Activated CD4-positive, alpha-beta T cell treated with anti-CD3 and anti-CD28 coated beads, Interleukin-2, amount 10 ng/mL, durations not matched to agents 7 days and 5 days (primary cell): Measurements from ENCODE around the gene TCTN3. TPM values are rescaled to one million over a fixed set of nuclear protein-coding genes. Genes with fewer than 3 reads are reported as not detected.
"Not testable (repeated sequence)": the region's sequence is repeated elsewhere in the genome, so short reads cannot be mapped to it uniquely, and the experiment has no call there.

Experiments
- CTCF ChIA-PET: fragments of 350-600 bp; sonication (Branson Sonifier 250); formaldehyde crosslinking; loops from one replicate; lab custom pipeline; 2021; ENCODE audit warnings: antibody characterized with exemption; lab: Charles Lee
- POLR2A ChIA-PET: fragments of 350-600 bp; sonication (Branson Sonifier 250); formaldehyde crosslinking; loops from one replicate; lab custom pipeline; 2021; ENCODE audit warnings: antibody characterized with exemption; lab: Charles Lee
- DNase-seq: peaks from one replicate; pipeline ENCODE4 v3.0.0-alpha.2; 2020
- H3K27ac Mint-ChIP-seq: one replicate; pipeline ENCODE4 v1.8.0; 2021; ENCODE audit warnings: mild to moderate bottlenecking, moderate library complexity, mixed read lengths
- H3K27me3 Mint-ChIP-seq: one replicate; pipeline ENCODE4 v1.8.0; 2021; ENCODE audit warnings: mixed read lengths
- H3K36me3 Mint-ChIP-seq: one replicate; pipeline ENCODE4 v1.8.0; 2021; ENCODE audit warnings: low read depth, mixed read lengths
- H3K4me1 Mint-ChIP-seq: one replicate; pipeline ENCODE4 v1.8.0; 2021; ENCODE audit warnings: mixed read lengths
- H3K4me3 Mint-ChIP-seq: one replicate; pipeline ENCODE4 v1.8.0; 2021; ENCODE audit warnings: mild to moderate bottlenecking, moderate library complexity, mixed read lengths
- H3K9me3 Mint-ChIP-seq: one replicate; pipeline ENCODE4 v1.8.0; 2021; ENCODE audit warnings: mixed read lengths
- total RNA-seq, 2 experiments: library from RNA; stranded (reverse); gene quantifications; one replicate each; pipeline ENCODE4 v1.2.3, GENCODE V29; 2021

TCTN3 gene
- total RNA-seq, 2 experiments from 2014 or later = 14.3 to 15.6 TPM

GRCh38 chr10:95648138-95648537 is 45.6 kb downstream of the TCTN3 start:
- peaks cover 15% of the 10 kb centered on the region for H3K9me3 Mint-ChIP-seq
- no peak overlapping the region for H3K27ac Mint-ChIP-seq
- H3K27me3 Mint-ChIP-seq = no peaks in the 10 kb centered on the region
- H3K36me3 Mint-ChIP-seq = peaks cover 54% of the 10 kb centered on the region
- no peak overlapping the region for H3K4me3 Mint-ChIP-seq
- CTCF ChIA-PET = interaction anchor here (1.0 to 1.4 kb wide), 2 partner anchors 17 to 46 kb away, joined by 3 to 6 read pairs; partner anchors contain the start of gene TCTN3
- POLR2A ChIA-PET = interaction anchor here (0.6 kb wide), 1 partner anchor 8 kb away, joined by 7 read pairs; no protein-coding TSS in a partner anchor
- no peak for DNase-seq
- peaks cover 10% of the 10 kb centered on the region for H3K4me1 Mint-ChIP-seq

DNA sequence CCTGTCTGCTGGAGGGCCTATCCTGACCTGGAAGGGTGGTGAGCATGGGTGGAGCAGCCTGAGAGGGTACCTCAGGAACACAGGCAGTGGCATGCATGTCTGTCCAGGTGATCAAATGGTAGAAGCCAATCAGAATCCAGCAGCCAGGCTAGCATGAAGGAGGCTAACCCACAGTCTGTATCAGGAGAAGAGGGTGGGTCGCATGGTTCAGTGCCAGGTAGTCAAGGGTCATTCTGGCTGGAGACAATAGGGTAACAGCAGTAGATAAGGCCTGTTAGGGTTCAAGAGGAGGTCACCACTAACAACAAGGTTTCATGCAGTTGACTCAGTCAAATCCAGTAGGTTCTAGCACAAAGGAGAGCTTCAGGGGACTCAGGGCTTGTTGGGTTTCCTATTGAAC is 47.6 kb downstream of the TCTN3 start:
- Mint-ChIP-seq H3K36me3 (peaks cover 35% of the 10 kb centered on the region), H3K9me3 (peaks cover 4% of the 10 kb centered on the region), H3K4me3 (no peak overlapping the region), H3K4me1 (peaks cover 9% of the 10 kb centered on the region), H3K27me3 (no peaks in the 10 kb centered on the region), H3K27ac (no peak overlapping the region)
- ChIA-PET CTCF (no interaction called here), POLR2A (no interaction called here)
- no peak for DNase-seq

DNA sequence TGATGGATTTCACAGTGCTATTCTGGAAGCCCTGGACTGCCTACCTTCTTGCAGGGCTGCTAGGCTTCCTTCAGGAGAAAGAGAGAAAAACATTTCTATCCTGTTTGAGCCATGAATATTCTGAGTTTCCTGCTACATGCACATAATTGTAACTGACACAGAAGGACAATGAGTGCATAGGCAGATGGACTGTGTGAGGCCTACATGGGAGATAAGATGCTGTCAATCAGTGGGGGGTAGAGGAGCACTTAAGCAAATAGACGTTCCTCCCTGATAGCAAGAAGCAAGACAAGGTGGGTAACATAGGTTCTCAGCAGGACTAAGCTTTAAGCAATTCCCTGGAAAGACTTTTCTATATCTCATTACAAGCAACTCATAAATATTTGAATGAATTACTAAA is 48.8 kb downstream of the TCTN3 start:
- H3K9me3 Mint-ChIP-seq = no peaks in the 10 kb centered on the region
- ChIA-PET POLR2A (no interaction called here), CTCF (interaction anchor here (1.3 kb wide), 1 partner anchor 11 kb away, joined by 3 read pairs; no protein-coding TSS in a partner anchor)
- H3K27ac Mint-ChIP-seq = no peak overlapping the region
- peaks cover 9% of the 10 kb centered on the region for H3K4me1 Mint-ChIP-seq
- H3K27me3 Mint-ChIP-seq = no peaks in the 10 kb centered on the region
- no peak for DNase-seq
- no peak overlapping the region for H3K4me3 Mint-ChIP-seq
- H3K36me3 Mint-ChIP-seq = peaks cover 29% of the 10 kb centered on the region

- ChIA-PET POLR2A (no interaction called here), CTCF (interaction anchor here (0.5 to 1.1 kb wide), 3 partner anchors 13 to 371 kb away, joined by 3 to 4 read pairs (median 3); no protein-coding TSS in a partner anchor)
- H3K27ac Mint-ChIP-seq = peak overlapping the region; percentile 32
- H3K9me3 Mint-ChIP-seq = no peaks in the 10 kb centered on the region
- no peaks in the 10 kb centered on the region for H3K27me3 Mint-ChIP-seq
- no peak overlapping the region for H3K4me3 Mint-ChIP-seq
- H3K4me1 Mint-ChIP-seq = peaks cover 8% of the 10 kb centered on the region
- DNase-seq = no peak
- peaks cover 14% of the 10 kb centered on the region for H3K36me3 Mint-ChIP-seq
These were observed 52.8 kb downstream of the TCTN3 start for GRCh38 chr10:95640891-95641315.

DNA sequence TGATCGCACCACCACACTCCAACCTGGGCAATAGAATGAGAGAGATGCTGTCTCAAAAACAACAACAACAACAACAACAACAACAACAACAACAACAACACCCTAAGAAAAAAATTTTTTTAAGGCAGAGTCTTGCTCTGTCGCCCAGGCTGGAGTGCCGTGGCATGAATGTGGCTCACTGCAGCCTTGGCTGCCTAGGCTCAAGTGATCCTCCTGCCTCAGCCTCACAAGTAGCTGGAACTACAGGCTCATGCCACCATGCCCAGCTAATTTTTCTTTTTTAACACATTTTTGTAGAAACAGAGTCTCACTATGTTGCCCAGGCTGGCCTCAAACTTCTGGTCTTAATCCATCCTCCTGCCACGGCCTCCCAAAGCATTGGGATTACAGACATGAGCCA is 55.8 kb downstream of the TCTN3 start:
- no peak for DNase-seq
- CTCF ChIA-PET = no interaction called here
- Mint-ChIP-seq H3K9me3 (no peaks in the 10 kb centered on the region), H3K27ac (no peak overlapping the region), H3K4me3 (no peak overlapping the region), H3K27me3 (no peaks in the 10 kb centered on the region), H3K4me1 (no peaks in the 10 kb centered on the region), H3K36me3 (peaks cover 36% of the 10 kb centered on the region)
- POLR2A ChIA-PET = no interaction called here

DNA sequence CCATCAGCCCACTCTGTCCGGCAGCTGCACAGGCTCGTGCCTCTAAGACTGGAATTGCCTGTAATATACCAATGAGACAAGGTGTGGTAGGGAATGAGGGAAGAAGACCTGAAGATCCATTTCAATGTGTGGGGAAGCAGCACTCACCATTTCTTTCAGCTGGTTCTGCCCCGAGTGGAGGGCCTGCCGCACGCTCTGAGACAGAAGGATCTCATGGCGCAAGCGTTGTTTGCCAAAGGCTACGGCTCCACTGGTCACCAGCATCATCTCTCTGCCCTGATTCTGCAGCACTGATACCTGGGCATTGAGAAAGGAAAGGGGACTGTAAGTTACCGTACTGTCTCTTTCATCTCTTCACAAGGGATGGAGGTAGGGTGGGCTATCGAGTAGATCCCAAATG is 56.6 kb downstream of the TCTN3 start:
- Mint-ChIP-seq H3K36me3 (peaks cover 40% of the 10 kb centered on the region), H3K27ac (no peak overlapping the region)

DNA sequence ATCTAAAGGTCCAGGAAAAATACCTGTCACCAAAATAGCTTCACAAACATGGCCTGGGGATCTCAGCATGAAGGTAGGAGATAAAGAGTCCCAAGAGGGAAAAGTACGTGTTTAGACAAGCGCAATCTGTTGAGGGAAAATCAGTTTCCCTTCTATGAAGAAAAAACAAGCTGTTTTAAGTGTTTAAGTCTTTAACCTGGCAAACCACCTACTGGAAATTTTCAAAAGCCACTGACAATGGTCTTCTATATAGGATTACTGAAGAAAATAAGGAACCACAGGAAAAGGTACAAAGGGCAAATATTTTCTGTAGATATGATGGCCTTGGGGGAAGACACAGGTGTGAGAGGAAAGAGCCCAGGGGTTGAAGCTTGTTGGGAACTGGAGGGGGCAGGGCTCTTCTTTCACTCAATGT is 58.4 kb downstream of the TCTN3 start:
- H3K4me1 Mint-ChIP-seq = no peaks in the 10 kb centered on the region
- DNase-seq = no peak
- H3K36me3 Mint-ChIP-seq = peaks cover 41% of the 10 kb centered on the region
- H3K9me3 Mint-ChIP-seq = no peaks in the 10 kb centered on the region
- no peaks in the 10 kb centered on the region for H3K27me3 Mint-ChIP-seq
- ChIA-PET POLR2A (no interaction called here), CTCF (interaction anchor here (0.6 to 1.5 kb wide), 3 partner anchors 9 to 37 kb away, joined by 3 read pairs; no protein-coding TSS in a partner anchor)
- no peak overlapping the region for H3K4me3 Mint-ChIP-seq
- no peak overlapping the region for H3K27ac Mint-ChIP-seq

More for the DNA sequence above, 56.6 kb downstream of the TCTN3 start:
- no peak for DNase-seq
- H3K9me3 Mint-ChIP-seq = no peaks in the 10 kb centered on the region
- CTCF ChIA-PET = no interaction called here
- POLR2A ChIA-PET = no interaction called here
- H3K4me3 Mint-ChIP-seq = no peak overlapping the region
- H3K4me1 Mint-ChIP-seq = no peaks in the 10 kb centered on the region
- H3K27me3 Mint-ChIP-seq = no peaks in the 10 kb centered on the region

GRCh38 chr10:95628786-95629185 is 64.9 kb downstream of the TCTN3 start:
- no peak for DNase-seq
- ChIA-PET CTCF (no interaction called here), POLR2A (no interaction called here)
- Mint-ChIP-seq H3K9me3 (no peaks in the 10 kb centered on the region), H3K27ac (no peak overlapping the region), H3K4me3 (no peak overlapping the region), H3K4me1 (no peaks in the 10 kb centered on the region), H3K36me3 (peaks cover 48% of the 10 kb centered on the region), H3K27me3 (no peaks in the 10 kb centered on the region)

DNA sequence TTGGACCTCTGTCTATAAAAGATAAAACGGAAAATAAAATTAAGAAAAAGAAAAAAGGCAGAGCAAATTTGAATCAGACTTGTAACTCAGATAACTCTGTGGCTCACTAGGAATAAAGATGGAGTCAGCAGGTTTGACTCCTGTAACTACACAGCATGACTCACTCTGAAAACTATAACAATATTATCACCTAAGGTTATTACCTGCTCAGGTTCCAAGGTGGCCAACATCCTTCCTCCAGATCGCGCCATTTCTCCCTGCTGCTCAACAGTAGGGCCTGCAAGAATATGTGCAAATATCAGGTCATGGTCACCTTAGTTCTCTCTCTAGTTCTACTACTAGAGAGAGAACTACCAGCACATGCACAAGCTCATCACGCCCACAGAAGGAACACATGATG is 67.2 kb downstream of the TCTN3 start:
- no peak for DNase-seq
- no peaks in the 10 kb centered on the region for H3K27me3 Mint-ChIP-seq
- POLR2A ChIA-PET = no interaction called here
- no peaks in the 10 kb centered on the region for H3K4me1 Mint-ChIP-seq
- CTCF ChIA-PET = interaction anchor here (0.6 to 1.1 kb wide), 2 partner anchors 9 to 1147 kb away, joined by 3 read pairs; no protein-coding TSS in a partner anchor
- no peak overlapping the region for H3K4me3 Mint-ChIP-seq
- H3K9me3 Mint-ChIP-seq = no peaks in the 10 kb centered on the region
- H3K36me3 Mint-ChIP-seq = peaks cover 36% of the 10 kb centered on the region
- no peak overlapping the region for H3K27ac Mint-ChIP-seq

DNA sequence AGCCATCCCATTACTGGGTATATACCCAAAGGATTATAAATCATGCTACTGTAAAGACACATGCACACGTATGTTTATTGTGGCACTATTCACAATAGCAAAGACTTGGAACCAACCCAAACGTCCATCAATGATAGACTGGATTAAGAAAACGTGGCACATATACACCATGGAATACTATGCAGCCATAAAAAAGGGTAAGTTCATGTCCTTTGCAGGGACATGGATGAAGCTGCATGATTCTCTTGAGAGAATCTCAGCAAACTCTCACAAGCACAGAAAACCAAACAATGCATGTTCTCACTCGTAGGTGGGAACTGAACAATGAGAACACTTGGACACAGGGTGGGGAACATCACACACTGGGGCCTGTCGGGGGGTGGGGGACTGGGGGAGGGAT is 73.3 kb downstream of the TCTN3 start:
- H3K4me1 Mint-ChIP-seq, H3K27me3 Mint-ChIP-seq, POLR2A ChIA-PET, DNase-seq, H3K9me3 Mint-ChIP-seq, H3K4me3 Mint-ChIP-seq, H3K27ac Mint-ChIP-seq: not testable (repeated sequence)
- CTCF ChIA-PET = interaction anchor here (0.6 kb wide), 1 partner anchor 1016 kb away, joined by 3 read pairs; no protein-coding TSS in a partner anchor
- H3K36me3 Mint-ChIP-seq = peaks cover 45% of the 10 kb centered on the region

GRCh38 chr10:95618101-95618500 is 75.6 kb downstream of the TCTN3 start:
- ChIA-PET CTCF (no interaction called here), POLR2A (no interaction called here)
- Mint-ChIP-seq H3K27me3 (no peaks in the 10 kb centered on the region), H3K4me3 (no peak overlapping the region), H3K4me1 (no peaks in the 10 kb centered on the region), H3K36me3 (peaks cover 52% of the 10 kb centered on the region), H3K9me3 (no peaks in the 10 kb centered on the region), H3K27ac (no peak overlapping the region)
- DNase-seq = no peak

DNA sequence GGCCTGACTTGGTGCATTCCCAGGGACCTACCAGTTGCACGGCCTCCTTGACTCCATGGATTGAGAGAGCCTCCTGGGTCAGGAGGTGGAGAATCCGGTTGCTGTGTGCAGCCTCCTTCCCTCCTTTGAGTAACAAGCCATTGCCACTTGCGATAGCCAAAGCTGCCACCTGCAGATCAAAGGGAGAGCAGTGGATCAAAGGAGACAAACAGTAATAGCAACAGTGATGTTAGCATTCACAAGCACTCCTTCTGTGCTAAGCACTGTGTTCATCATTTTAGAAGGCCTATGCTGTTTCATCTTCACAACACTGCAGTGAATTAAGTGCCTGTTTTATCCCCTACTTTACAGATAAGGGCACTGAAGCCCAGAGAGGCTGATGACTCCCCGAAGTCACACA is 77.3 kb downstream of the TCTN3 start:
- Mint-ChIP-seq H3K27ac (no peak overlapping the region), H3K27me3 (no peaks in the 10 kb centered on the region), H3K4me3 (no peak overlapping the region), H3K9me3 (no peaks in the 10 kb centered on the region), H3K36me3 (peaks cover 57% of the 10 kb centered on the region), H3K4me1 (no peaks in the 10 kb centered on the region)
- ChIA-PET CTCF (no interaction called here), POLR2A (no interaction called here)
- no peak for DNase-seq
